NCI-H2029 (cell line): ENCODE results near the gene GMPPA.

ENCODE experiments used
- DNase-seq: peaks from one replicate; lab custom pipeline; 2025; lab: John Stamatoyannopoulos, UW

Gene GMPPA

GRCh38 chr2:219521066-219521880 lies 22.6 kb downstream of the GMPPA start:
- DNase-seq = no peak

- no peak for DNase-seq
These were observed 23.7 kb downstream of the GMPPA start for GRCh38 chr2:219522111-219523030.

- no peak for DNase-seq
These were observed 24.5 kb downstream of the GMPPA start for GRCh38 chr2:219523031-219523671.

GRCh38 chr2:219524817-219525216 lies 26.1 kb downstream of the GMPPA start:
- DNase-seq = no peak

GRCh38 chr2:219525533-219526232 lies 27.0 kb downstream of the GMPPA start:
- no peak for DNase-seq

- DNase-seq = no peak
These were observed 27.8 kb downstream of the GMPPA start for GRCh38 chr2:219526320-219527075.

GRCh38 chr2:219527076-219527394 lies 28.3 kb downstream of the GMPPA start:
- no peak for DNase-seq

GRCh38 chr2:219527472-219527871 lies 28.8 kb downstream of the GMPPA start:
- no peak for DNase-seq

GRCh38 chr2:219530048-219530963 lies 31.6 kb downstream of the GMPPA start:
- peak; percentile 60 for DNase-seq

- DNase-seq = no peak
These were observed 33.1 kb downstream of the GMPPA start for GRCh38 chr2:219531639-219532377.

GRCh38 chr2:219532378-219532649 lies 33.6 kb downstream of the GMPPA start:
- no peak for DNase-seq

GRCh38 chr2:219533930-219534661 lies 35.4 kb downstream of the GMPPA start:
- DNase-seq = no peak

- no peak for DNase-seq
These were observed 37.7 kb downstream of the GMPPA start for GRCh38 chr2:219536425-219536824.

- no peak for DNase-seq
These were observed 38.3 kb downstream of the GMPPA start for GRCh38 chr2:219536967-219537366.

- DNase-seq = no peak
These were observed 39.2 kb downstream of the GMPPA start for GRCh38 chr2:219537657-219538488.

- DNase-seq = no peak
These were observed 39.8 kb downstream of the GMPPA start for GRCh38 chr2:219538504-219538951.

- no peak for DNase-seq
These were observed 40.5 kb downstream of the GMPPA start for GRCh38 chr2:219538956-219539788.
